GM06990 (cell line): Measurements from ENCODE around the gene VCAM1.
"Not testable (repeated sequence)": the region's sequence is repeated elsewhere in the genome, so short reads cannot be mapped to it uniquely, and the experiment has no call there.

Experiments
- DNase-seq: peaks from one replicate; pipeline ENCODE4 v3.0.0-alpha.2; 2011; ENCODE audit not compliant: insufficient read length; ENCODE audit errors: extremely low read depth
- H3K27me3 ChIP-seq: replicated peaks from 2 replicates; pipeline ENCODE4 v1.6.0; 2011; ENCODE audit warnings: low read length; ENCODE audit not compliant: control insufficient read depth, insufficient read depth
- H3K36me3 ChIP-seq: 2 replicates; pipeline ENCODE4 v1.5.1; 2011; ENCODE audit warnings: low read length; ENCODE audit not compliant: control insufficient read depth, insufficient read depth
- H3K4me3 ChIP-seq: replicated peaks from 2 replicates; pipeline ENCODE4 v1.5.1; 2011; ENCODE audit warnings: low read depth, mild to moderate bottlenecking, control low read depth, low read length
- TF ChIP-seq, protein P1 (sequence below): IDR thresholded peaks from 2 replicates; pipeline ENCODE4 v1.5.1; 2011; ENCODE audit warnings: low read length, control low read depth, mild to moderate bottlenecking, inconsistent platforms; ENCODE audit not compliant: insufficient read depth, poor library complexity, severe bottlenecking

VCAM1 gene

DNA sequence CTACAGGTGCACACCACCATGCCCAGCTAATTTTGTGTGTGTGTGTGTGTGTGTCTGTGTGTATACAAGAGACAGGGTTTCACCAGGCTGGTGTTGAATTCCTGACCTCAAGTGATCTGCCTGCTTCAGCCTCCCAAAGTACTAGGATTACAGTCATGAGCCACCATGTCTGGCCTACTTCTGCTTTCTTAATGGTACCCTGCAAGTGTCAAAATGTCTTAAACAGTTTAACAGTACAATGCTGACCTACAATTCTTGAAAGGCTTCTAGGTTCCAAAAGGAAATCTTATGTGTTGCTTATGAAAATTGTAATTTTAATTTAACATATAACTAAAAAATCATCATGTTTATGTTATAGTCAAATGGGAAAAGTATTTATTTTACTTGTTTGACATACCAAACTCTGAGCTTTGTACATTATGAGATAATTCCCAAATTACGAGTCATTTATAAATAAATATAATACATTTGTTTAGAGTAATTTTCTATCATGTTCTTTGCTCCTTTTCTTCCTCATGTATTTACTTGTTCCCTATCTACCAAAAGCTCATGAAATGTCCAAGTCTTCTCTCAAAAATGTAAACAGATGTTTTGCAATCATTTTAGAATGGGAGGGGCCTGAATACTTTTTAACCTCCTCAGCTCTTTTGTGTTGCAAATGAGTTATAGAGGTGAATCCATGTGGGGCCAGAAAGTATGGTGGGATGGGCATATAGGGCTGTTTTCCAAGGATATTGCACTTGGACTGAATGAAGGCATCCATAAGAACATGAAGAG is 8.4 kb upstream of the VCAM1 start:
- Histone ChIP-seq H3K4me3 (no peak overlapping the region), H3K36me3 (no peaks in the 10 kb centered on the region), H3K27me3 (no peaks in the 10 kb centered on the region)
- TF ChIP-seq, protein P1, sequence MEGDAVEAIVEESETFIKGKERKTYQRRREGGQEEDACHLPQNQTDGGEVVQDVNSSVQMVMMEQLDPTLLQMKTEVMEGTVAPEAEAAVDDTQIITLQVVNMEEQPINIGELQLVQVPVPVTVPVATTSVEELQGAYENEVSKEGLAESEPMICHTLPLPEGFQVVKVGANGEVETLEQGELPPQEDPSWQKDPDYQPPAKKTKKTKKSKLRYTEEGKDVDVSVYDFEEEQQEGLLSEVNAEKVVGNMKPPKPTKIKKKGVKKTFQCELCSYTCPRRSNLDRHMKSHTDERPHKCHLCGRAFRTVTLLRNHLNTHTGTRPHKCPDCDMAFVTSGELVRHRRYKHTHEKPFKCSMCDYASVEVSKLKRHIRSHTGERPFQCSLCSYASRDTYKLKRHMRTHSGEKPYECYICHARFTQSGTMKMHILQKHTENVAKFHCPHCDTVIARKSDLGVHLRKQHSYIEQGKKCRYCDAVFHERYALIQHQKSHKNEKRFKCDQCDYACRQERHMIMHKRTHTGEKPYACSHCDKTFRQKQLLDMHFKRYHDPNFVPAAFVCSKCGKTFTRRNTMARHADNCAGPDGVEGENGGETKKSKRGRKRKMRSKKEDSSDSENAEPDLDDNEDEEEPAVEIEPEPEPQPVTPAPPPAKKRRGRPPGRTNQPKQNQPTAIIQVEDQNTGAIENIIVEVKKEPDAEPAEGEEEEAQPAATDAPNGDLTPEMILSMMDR: no peak
- no peak for DNase-seq

DNA sequence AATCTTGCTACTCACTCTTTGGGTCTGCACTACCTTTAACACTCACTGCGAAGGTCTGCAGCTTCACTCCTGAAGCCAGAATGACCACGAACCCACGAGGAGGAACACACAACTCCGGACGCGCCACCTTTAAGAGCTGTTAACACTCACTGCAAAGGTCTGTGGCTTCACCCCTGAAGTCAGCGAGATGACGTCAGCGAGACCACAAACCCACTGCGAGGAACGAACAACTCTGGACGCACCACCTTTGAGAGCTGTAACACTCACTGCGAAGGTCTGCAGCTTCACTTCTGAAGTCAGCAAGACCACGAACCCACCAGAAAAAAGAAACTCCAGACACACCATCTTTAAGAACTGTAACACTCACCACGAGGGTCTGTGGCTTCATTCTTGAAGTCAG is 6.5 kb upstream of the VCAM1 start:
- DNase-seq, H3K27me3 ChIP-seq: not testable (repeated sequence)

DNA sequence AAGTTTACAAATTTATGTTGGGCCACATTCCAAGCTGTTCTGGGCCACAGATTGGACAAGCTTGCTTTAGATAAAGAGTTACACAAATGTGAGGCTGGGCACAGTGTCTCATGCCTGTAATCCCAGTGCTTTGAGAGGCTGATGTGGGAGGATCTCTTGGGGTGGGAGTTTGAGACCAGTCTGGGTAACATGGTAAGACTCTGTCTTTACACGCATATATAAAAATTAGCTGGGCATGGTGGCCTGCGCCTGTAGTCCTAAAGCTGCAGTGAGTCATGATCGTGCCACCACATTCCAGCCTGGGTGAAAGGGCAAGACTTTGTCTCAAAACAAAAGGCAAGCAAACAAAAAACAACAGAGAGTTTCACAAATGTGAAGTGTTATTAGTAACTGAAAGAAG is 5.9 kb upstream of the VCAM1 start:
- TF ChIP-seq, protein P1: no peak
- no peak for DNase-seq
- H3K4me3 ChIP-seq: no peak overlapping the region
- H3K27me3 ChIP-seq: no peaks in the 10 kb centered on the region
- H3K36me3 ChIP-seq: no peaks in the 10 kb centered on the region

More for the DNA sequence above, 6.5 kb upstream of the VCAM1 start:
- not testable (repeated sequence) for H3K36me3 ChIP-seq, H3K4me3 ChIP-seq

DNA sequence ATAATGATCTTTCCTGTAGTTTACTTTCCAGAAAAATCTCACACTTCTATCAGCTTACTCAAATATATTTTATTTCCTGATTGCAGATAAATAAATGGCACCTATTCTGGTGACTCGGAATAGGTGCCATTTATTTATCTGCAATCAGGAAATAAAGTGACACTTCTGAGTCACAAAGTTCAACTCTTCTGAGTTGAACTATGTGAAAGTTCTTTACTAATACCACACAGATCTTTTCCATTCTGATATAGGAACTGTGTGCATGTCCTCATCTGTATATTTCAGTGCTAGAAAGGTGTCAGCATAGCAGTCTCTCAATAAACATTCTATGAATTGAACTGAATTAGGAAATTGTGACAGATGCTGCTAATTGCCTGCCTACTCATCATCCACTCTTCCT is 4.9 kb upstream of the VCAM1 start:
- TF ChIP-seq, protein P1: no peak

DNA sequence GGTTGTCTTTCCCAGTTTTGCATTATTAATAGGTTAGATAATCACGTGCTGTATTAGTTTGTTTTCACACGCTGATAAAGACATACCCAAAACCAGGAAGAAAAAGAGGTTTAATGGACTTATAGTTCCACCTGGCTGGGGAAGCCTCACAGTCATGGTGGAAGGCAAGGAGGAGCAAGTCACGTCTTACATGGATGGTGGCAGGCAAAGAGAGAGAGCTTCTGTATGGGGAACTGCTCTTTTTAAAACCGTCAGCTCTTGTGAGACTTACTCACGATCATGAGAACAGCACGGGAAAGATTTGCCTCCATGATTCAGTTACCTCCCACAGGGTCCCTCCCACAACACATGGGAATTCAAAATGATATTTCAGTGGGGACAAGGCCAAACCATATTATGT is 2.3 kb upstream of the VCAM1 start:
- TF ChIP-seq, protein P1: no peak
- Histone ChIP-seq H3K27me3 (no peaks in the 10 kb centered on the region), H3K4me3 (no peak overlapping the region), H3K36me3 (no peaks in the 10 kb centered on the region)
- no peak for DNase-seq

More for the DNA sequence above, 4.9 kb upstream of the VCAM1 start:
- Histone ChIP-seq H3K4me3 (no peak overlapping the region), H3K36me3 (no peaks in the 10 kb centered on the region), H3K27me3 (no peaks in the 10 kb centered on the region)
- no peak for DNase-seq

DNA sequence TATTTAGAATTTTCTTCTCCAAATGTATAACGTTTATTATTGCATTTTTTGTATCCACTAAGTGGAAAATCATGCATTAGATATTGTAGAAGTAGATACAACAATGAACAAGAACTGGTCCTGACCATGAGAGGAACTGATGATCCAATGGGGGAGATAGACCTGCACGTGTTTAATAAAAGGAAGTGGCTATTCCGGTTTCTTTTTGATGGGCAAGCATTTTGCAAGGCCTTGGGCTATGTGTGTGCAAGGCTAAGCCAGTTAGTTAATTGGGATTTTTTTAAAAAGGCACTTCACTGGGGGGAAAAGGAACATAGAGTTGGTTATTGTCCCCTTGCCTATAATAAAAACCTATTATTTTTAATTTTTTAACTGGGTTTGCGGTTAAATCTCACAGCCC is 961 bp upstream of the VCAM1 start:
- Histone ChIP-seq H3K27me3 (no peaks in the 10 kb centered on the region), H3K36me3 (no peaks in the 10 kb centered on the region), H3K4me3 (no peak overlapping the region)
- DNase-seq: no peak
- TF ChIP-seq, protein P1: no peak
